ENCODE results near the gene USP26.

- TF ChIP-seq CTCF (IDR thresholded peaks at IDR 0.05) (no peak), POLR2A (IDR thresholded peaks at IDR 0.05) (no peak)
These were observed 14.9 kb downstream of the USP26 start for GRCh38 chrX:133081990-133082389.
